GM12891 (cell line): ENCODE measurements around the gene KHSRP.

ENCODE experiments used
- POLR2A ChIP-seq: IDR thresholded peaks from 2 replicates; pipeline ENCODE4 v1.6.1; 2011; ENCODE audit warnings: low read depth, low read length, control low read depth
- POLR2AphosphoS5 ChIP-seq: IDR thresholded peaks from 2 replicates; pipeline ENCODE4 v1.6.1; 2011; ENCODE audit warnings: low read depth, low read length, control low read depth
- TAF1 ChIP-seq: IDR thresholded peaks from 2 replicates; pipeline ENCODE4 v1.6.1; 2011; ENCODE audit warnings: low read depth, low read length, control low read depth

DNA sequence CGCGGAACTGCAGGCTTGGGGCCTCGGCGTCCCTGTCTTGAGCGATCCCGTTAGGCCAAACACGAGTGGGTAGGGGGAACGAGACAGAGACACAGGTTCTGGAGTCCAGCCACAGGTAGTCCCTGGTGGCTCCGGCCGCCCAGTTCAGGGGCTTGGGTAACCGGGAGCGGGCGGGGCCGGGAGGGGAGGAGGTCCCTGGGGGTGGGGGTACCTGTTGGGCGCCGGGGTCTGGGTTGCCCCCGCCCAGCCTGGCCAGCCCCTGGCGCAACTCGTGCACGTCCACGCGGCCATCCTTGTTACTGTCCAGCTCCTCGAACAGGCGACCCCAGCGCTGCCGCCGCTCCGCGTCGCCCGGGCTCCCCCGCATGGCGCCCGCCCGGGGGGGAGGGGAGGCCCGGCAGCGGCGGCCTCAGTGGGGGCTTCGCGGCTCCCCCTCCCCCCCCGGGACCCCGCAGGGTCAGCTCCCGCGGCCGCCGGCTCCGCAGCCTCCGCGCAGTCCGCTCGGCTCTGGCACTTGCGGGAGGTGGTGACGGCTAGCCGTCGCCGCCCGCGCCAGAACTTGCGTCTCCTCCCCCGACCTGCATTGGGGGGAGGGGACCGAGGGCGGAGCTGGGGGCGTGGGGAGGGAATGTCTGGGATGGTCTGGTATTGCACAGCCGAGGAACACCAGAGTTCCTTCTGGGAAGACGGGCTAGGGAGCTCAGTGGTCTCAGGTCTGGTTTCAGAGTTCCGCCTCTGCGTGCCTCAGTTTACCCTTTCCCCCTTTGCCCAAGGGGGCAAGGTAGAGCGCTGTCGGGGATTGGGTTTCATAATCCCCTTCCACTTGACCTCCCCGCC, 34.9 kb upstream of the KHSRP start, which contains the start of gene SLC25A23:
- TF ChIP-seq POLR2A (no peak), POLR2AphosphoS5 (no peak), TAF1 (no peak)
